Mesodermal cell (in vitro differentiated cells): ENCODE results near the gene ARID1B.
A peak's percentile ranks its signal among the peaks of the same experiment; 100 is the strongest.

Experiments
- H3K27ac ChIP-seq: 2 replicates; pipeline ENCODE4 v1.7.0; 2013; ENCODE audit warnings: mild to moderate bottlenecking, low read depth, low read length, moderate library complexity; ENCODE audit not compliant: severe bottlenecking
- H3K36me3 ChIP-seq: 2 replicates; pipeline ENCODE4 v1.7.1; 2013; ENCODE audit warnings: mild to moderate bottlenecking, low read length, moderate library complexity; ENCODE audit not compliant: control insufficient read depth, insufficient read depth
- H3K4me1 ChIP-seq: one replicate; pipeline ENCODE4 v1.7.1; 2013; ENCODE audit warnings: mild to moderate bottlenecking, low read length; ENCODE audit not compliant: insufficient read depth, control insufficient read depth, poor library complexity, severe bottlenecking
- H3K4me3 ChIP-seq: 2 replicates; pipeline ENCODE4 v1.7.0; 2013; ENCODE audit warnings: low read length, control low read depth, mild to moderate bottlenecking; ENCODE audit not compliant: insufficient read depth, poor library complexity, severe bottlenecking; ENCODE audit errors: extremely low read depth
- H3K9me3 ChIP-seq: 2 replicates; pipeline ENCODE4 v1.7.1; 2013; ENCODE audit warnings: mild to moderate bottlenecking, low read length, moderate library complexity; ENCODE audit not compliant: control insufficient read depth
- WGBS, 2 experiments: methylation state at CpG; one replicate each; pipeline ENCODE4 v1.1.5; 2013; ENCODE audit warnings: missing lambda C conversion rate in 2 of 2; ENCODE audit not compliant: insufficient coverage in 2 of 2; 5-methylcytosine and 5-hydroxymethylcytosine counted together

The ARID1B gene

DNA sequence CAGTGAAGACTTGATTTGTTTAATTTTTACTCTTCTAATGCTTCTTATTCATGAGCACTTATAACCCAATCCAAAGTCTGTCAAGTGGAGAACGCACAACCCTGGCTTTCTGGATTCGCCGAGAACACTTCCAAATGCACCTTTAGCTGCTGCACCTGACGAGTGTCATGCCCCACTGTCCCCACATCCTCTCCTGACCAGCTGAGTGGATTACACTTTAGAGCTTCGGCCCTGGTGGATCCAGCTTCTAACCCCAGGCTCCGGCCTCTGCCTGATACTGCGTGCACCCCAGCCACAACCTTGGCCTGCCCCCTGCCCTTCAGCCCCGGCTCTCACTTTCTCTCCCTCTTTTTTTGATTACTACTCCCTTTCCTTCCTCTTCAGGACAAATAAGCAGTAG is 287.3 kb downstream of the ARID1B start:
- no peaks in the 10 kb centered on the region for H3K36me3 ChIP-seq
- H3K9me3 ChIP-seq, result no peaks in the 10 kb centered on the region
- peaks cover 18% of the 10 kb centered on the region for H3K4me1 ChIP-seq
- no peak overlapping the region for H3K4me3 ChIP-seq
- WGBS, 2 experiments, result 80 to 88% methylated on average over 5 to 6 of the region's 8 CpGs
- H3K27ac ChIP-seq, result no peak overlapping the region

DNA sequence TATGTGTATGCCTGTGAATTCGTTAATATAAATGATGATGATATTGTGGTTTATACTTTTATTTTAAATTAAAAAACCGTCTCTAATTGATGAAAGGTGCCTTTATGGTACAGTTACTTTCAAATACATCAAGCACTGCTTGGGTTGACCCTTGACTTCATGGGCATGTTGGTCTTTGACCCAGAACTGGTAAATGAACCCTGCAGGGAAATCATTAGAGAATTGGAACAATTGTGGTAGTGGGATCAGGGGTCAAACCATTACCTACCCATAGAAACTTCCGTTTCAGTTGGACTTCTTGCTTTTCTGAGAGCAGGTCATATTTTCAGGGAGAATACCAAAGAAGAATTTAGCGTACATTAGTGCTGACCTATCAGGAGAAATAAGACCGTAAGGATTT is 288.2 kb downstream of the ARID1B start:
- WGBS, 2 experiments, result 100% methylated on average over 2 to 3 of the region's 5 CpGs
- Histone ChIP-seq H3K4me1 (peaks cover 18% of the 10 kb centered on the region), H3K9me3 (no peaks in the 10 kb centered on the region), H3K27ac (no peak overlapping the region), H3K36me3 (no peaks in the 10 kb centered on the region), H3K4me3 (no peak overlapping the region)

GRCh38 chr6:157066781-157067491 is 289.8 kb downstream of the ARID1B start:
- H3K27ac ChIP-seq, result no peak overlapping the region
- peaks cover 18% of the 10 kb centered on the region for H3K4me1 ChIP-seq
- no peak overlapping the region for H3K4me3 ChIP-seq
- H3K9me3 ChIP-seq, result no peaks in the 10 kb centered on the region
- WGBS, 2 experiments, result 91 to 96% methylated on average over 5 to 6 of the region's 6 CpGs
- no peaks in the 10 kb centered on the region for H3K36me3 ChIP-seq

DNA sequence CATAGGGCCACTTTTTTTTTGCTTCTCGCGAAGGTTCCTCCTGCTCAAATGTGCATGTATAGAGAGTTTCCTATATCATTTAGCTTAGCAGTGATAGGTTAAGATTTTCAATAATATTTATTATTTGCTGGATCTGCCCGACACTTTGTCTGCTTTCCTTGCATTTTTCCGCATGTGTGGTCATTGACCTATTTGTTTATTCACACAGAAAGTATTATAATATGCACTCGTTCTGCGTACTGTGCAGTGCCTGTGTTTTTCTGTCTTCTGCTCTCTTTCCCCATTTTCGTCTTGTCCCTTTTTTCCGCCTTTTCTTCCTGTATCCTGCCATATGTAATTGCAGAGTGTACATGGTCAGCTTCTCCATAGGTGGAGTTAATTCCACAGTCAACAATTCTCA is 290.3 kb downstream of the ARID1B start:
- WGBS, 2 experiments, result 96 to 100% methylated on average over 1 to 4 of the region's 8 CpGs
- H3K9me3 ChIP-seq, result no peaks in the 10 kb centered on the region
- H3K4me3 ChIP-seq, result no peak overlapping the region
- no peak overlapping the region for H3K27ac ChIP-seq
- peaks cover 18% of the 10 kb centered on the region for H3K4me1 ChIP-seq
- no peaks in the 10 kb centered on the region for H3K36me3 ChIP-seq

DNA sequence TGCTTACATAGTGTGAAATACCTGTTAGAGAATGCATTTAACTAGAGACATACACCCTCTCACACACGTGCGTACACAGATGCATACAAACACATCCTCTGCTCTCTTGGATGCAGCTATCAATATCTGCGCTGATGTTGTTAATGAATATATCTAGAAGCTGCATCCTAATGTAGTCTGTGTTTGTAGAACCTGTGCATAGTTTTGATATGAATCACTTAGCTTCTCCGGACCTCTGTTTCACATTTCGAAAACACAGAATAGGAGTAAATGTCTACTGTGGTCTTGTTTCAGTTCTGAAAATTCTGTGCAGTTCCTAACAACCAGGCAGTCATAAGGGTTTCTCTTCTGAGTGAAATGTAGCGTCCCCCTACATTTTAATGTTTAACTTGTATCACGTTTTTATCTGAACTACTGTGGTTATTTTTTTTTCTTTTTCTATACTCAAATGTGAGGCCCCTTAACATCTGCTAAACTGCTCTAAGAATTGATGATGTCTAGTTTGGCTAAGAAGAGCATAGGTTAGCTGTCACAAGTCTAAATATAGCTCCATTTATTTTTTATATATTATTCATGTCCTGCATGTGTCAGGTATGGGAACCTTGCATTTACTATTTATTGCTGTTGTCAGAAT is 291.6 kb downstream of the ARID1B start:
- H3K36me3 ChIP-seq, result peaks cover 5% of the 10 kb centered on the region
- 82% methylated on average over 2 of the region's 7 CpGs; no CpG with 5 or more reads in 1 of the 2 experiments for WGBS, 2 experiments
- H3K4me1 ChIP-seq, result peaks cover 18% of the 10 kb centered on the region
- no peak overlapping the region for H3K27ac ChIP-seq
- H3K4me3 ChIP-seq, result no peak overlapping the region
- H3K9me3 ChIP-seq, result no peaks in the 10 kb centered on the region

DNA sequence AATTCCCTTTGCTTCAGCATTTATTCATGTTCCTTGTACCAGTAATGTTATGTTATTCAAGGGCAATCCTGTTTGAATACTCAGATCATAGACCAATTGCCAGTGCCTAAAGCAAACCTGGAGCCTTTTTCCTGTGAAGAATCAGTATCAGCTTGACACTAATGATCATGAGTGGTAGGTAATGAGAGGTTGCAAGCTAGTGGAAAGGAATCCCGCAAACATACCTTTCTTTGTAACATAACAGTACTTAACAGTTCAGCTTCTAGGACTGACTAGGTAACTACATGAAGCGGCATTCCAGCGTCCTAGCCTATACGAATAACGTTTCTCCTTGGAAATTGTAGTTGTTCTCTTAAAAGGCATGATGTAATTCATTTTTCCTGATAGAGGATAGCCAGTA is 292.4 kb downstream of the ARID1B start:
- H3K27ac ChIP-seq, result no peak overlapping the region
- no peak overlapping the region for H3K4me3 ChIP-seq
- H3K36me3 ChIP-seq, result peaks cover 6% of the 10 kb centered on the region
- peaks cover 18% of the 10 kb centered on the region for H3K4me1 ChIP-seq
- WGBS, 2 experiments, result no CpG with 5 or more reads among the region's 5 CpGs
- no peaks in the 10 kb centered on the region for H3K9me3 ChIP-seq

GRCh38 chr6:157070403-157071107 is 293.4 kb downstream of the ARID1B start:
- H3K9me3 ChIP-seq, result no peaks in the 10 kb centered on the region
- H3K27ac ChIP-seq, result peak overlapping the region; percentile 41
- no peak overlapping the region for H3K4me3 ChIP-seq
- H3K4me1 ChIP-seq, result peaks cover 18% of the 10 kb centered on the region
- peaks cover 6% of the 10 kb centered on the region for H3K36me3 ChIP-seq
- 62 to 64% methylated on average over 2 to 5 of the region's 8 CpGs for WGBS, 2 experiments

GRCh38 chr6:157072128-157072527 is 294.9 kb downstream of the ARID1B start:
- H3K36me3 ChIP-seq, result peaks cover 6% of the 10 kb centered on the region
- no peak overlapping the region for H3K27ac ChIP-seq
- no peaks in the 10 kb centered on the region for H3K9me3 ChIP-seq
- no CpG with 5 or more reads among the region's 2 CpGs for WGBS, 2 experiments
- H3K4me1 ChIP-seq, result peaks cover 15% of the 10 kb centered on the region
- H3K4me3 ChIP-seq, result no peak overlapping the region

DNA sequence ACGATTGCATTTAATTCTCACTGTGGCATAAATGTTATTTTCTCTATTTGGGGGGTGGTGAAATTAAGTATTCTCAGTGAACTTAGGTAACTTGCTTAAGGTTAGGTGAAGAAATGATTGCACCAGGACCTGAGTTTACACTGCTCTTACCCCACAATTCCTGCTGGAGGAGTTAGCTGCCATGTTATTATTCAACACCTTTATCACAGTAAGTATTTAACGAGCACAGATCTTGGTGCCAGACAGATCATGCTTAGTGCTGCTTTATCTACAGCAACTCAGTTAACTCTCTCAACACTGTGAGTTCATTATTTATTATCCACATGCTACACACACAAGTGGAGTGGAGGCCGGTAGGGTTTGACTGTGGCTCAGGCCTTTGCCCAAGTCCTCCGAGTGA is 296.4 kb downstream of the ARID1B start:
- peaks cover 6% of the 10 kb centered on the region for H3K36me3 ChIP-seq
- peaks cover 5% of the 10 kb centered on the region for H3K4me1 ChIP-seq
- WGBS, 2 experiments, result 85 to 95% methylated on average over 1 to 2 of the region's 4 CpGs
- H3K4me3 ChIP-seq, result no peak overlapping the region
- no peak overlapping the region for H3K27ac ChIP-seq
- no peaks in the 10 kb centered on the region for H3K9me3 ChIP-seq

DNA sequence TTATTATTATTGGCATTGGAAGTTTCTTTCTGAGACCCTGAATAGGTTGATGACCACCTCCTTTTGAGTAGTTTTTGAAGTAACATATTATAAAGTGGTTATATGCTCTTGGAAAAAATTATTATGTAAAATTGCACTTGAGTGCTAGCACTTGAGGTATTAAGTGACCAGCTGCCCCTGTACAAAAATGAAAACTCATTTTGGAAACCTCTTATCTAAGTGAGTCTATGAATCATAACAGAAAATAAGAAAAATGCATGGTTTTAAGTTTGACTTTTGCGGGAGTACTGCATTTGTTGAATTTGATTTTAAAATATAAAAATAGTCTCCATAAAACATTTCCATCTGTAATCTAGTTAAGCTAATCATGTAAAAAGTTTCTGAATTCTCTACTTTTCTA is 297.8 kb downstream of the ARID1B start:
- Histone ChIP-seq H3K4me3 (no peak overlapping the region), H3K4me1 (no peaks in the 10 kb centered on the region), H3K9me3 (no peaks in the 10 kb centered on the region), H3K36me3 (peaks cover 6% of the 10 kb centered on the region), H3K27ac (no peak overlapping the region)
- WGBS, 2 experiments, result no CpG with 5 or more reads among the region's 1 CpG
